H9 (cell line): ENCODE measurements around the gene SHE. TPM values are rescaled to one million over a fixed set of nuclear protein-coding genes. Genes with fewer than 3 reads are reported as not detected.

ENCODE experiments used
- DNase-seq: peaks from one replicate; pipeline ENCODE4 v3.0.0-alpha.2; 2017
- H2AFZ ChIP-seq: one replicate; pipeline ENCODE4 v1.6.1; 2013; ENCODE audit warnings: mild to moderate bottlenecking, low read length, control low read depth, moderate library complexity
- H2AK5ac ChIP-seq: 2 replicates; pipeline ENCODE4 v1.6.1; 2013; ENCODE audit warnings: low read length, control low read depth, mixed read lengths; ENCODE audit not compliant: insufficient read length
- H2BK120ac ChIP-seq: one replicate; pipeline ENCODE4 v1.6.1; 2013; ENCODE audit warnings: low read depth, mild to moderate bottlenecking, low read length, control low read depth, inconsistent platforms; ENCODE audit not compliant: poor library complexity, severe bottlenecking
- H2BK12ac ChIP-seq: 2 replicates; pipeline ENCODE4 v1.6.1; 2013; ENCODE audit warnings: low read length, control low read depth, mixed read lengths, low read depth; ENCODE audit not compliant: insufficient read length
- H2BK15ac ChIP-seq: 2 replicates; pipeline ENCODE4 v1.6.1; 2013; ENCODE audit warnings: low read depth, low read length, control low read depth
- H2BK20ac ChIP-seq: one replicate; pipeline ENCODE4 v1.6.1; 2013; ENCODE audit warnings: low read depth, mild to moderate bottlenecking, low read length, control low read depth, inconsistent platforms; ENCODE audit not compliant: poor library complexity, severe bottlenecking
- H2BK5ac ChIP-seq: 2 replicates; pipeline ENCODE4 v1.6.1; 2013; ENCODE audit warnings: low read length, control low read depth, mixed read lengths; ENCODE audit not compliant: insufficient read length
- H3K14ac ChIP-seq: 2 replicates; pipeline ENCODE4 v1.6.1; 2013; ENCODE audit warnings: low read length, control low read depth; ENCODE audit not compliant: insufficient read depth
- H3K18ac ChIP-seq: 2 replicates; pipeline ENCODE4 v1.6.1; 2013; ENCODE audit warnings: low read depth, mild to moderate bottlenecking, mixed read lengths, low read length, control low read depth; ENCODE audit not compliant: insufficient read length
- H3K23ac ChIP-seq: 2 replicates; pipeline ENCODE4 v1.6.1; 2013; ENCODE audit warnings: low read length, control low read depth, mixed read lengths, low read depth; ENCODE audit not compliant: insufficient read length
- H3K23me2 ChIP-seq: 2 replicates; pipeline ENCODE4 v1.6.1; 2013; ENCODE audit warnings: low read depth, mild to moderate bottlenecking, mixed read lengths, low read length, control low read depth; ENCODE audit not compliant: insufficient read length, poor library complexity, severe bottlenecking
- H3K27ac ChIP-seq: 2 replicates; pipeline ENCODE4 v1.5.1; 2013; ENCODE audit warnings: low read length, control low read depth, mixed read lengths, low read depth; ENCODE audit not compliant: insufficient read length
- H3K27me3 ChIP-seq: 2 replicates; pipeline ENCODE4 v1.6.1; 2013; ENCODE audit warnings: low read length, control low read depth, inconsistent platforms; ENCODE audit not compliant: insufficient read depth
- H3K4ac ChIP-seq: 2 replicates; pipeline ENCODE4 v1.6.1; 2013; ENCODE audit warnings: low read depth, mild to moderate bottlenecking, control low read depth, inconsistent platforms, low read length, moderate library complexity
- H3K4me1 ChIP-seq: 2 replicates; pipeline ENCODE4 v1.6.1; 2013; ENCODE audit warnings: low read length, control low read depth, inconsistent platforms; ENCODE audit not compliant: insufficient read depth
- H3K4me2 ChIP-seq: 2 replicates; pipeline ENCODE4 v1.6.1; 2013; ENCODE audit warnings: low read length, control low read depth, mixed read lengths; ENCODE audit not compliant: insufficient read length, insufficient read depth
- H3K56ac ChIP-seq: 2 replicates; pipeline ENCODE4 v1.6.1; 2013; ENCODE audit warnings: low read depth, mild to moderate bottlenecking, mixed read lengths, low read length, control low read depth; ENCODE audit not compliant: insufficient read length
- H3K79me1 ChIP-seq: 2 replicates; pipeline ENCODE4 v1.6.1; 2013; ENCODE audit warnings: low read depth, mild to moderate bottlenecking, moderate library complexity, low read length, control low read depth, inconsistent platforms; ENCODE audit not compliant: insufficient read depth, poor library complexity, severe bottlenecking
- H3K79me2 ChIP-seq: 2 replicates; pipeline ENCODE4 v1.6.1; 2013; ENCODE audit warnings: low read length, control low read depth, inconsistent platforms; ENCODE audit not compliant: insufficient read depth
- H3K9ac ChIP-seq: 2 replicates; pipeline ENCODE4 v1.6.1; 2013; ENCODE audit warnings: low read length, control low read depth, mixed read lengths; ENCODE audit not compliant: insufficient read length; ENCODE audit errors: extremely low read depth
- H3K9me3 ChIP-seq: one replicate; pipeline ENCODE4 v1.6.1; 2013; ENCODE audit warnings: low read depth, low read length, inconsistent platforms; ENCODE audit not compliant: control insufficient read depth
- H3T11ph ChIP-seq: one replicate; pipeline ENCODE4 v1.6.1; 2013; ENCODE audit warnings: mild to moderate bottlenecking, low read length, control low read depth, inconsistent platforms
- H4K20me1 ChIP-seq: one replicate; pipeline ENCODE4 v1.6.1; 2013; ENCODE audit not compliant: control insufficient read depth, insufficient read length, insufficient read depth
- H4K5ac ChIP-seq: 2 replicates; pipeline ENCODE4 v1.6.1; 2013; ENCODE audit warnings: low read depth, mild to moderate bottlenecking, mixed read lengths, low read length, control low read depth; ENCODE audit not compliant: insufficient read length
- H4K8ac ChIP-seq: replicated peaks from 2 replicates; pipeline ENCODE4 v1.6.1; 2013; ENCODE audit warnings: low read length, control low read depth, mixed read lengths, low read depth; ENCODE audit not compliant: insufficient read length
- H4K91ac ChIP-seq: 2 replicates; pipeline ENCODE4 v1.6.1; 2013; ENCODE audit warnings: low read depth, mild to moderate bottlenecking, moderate library complexity, mixed read lengths, low read length, control low read depth; ENCODE audit not compliant: insufficient read length
- H3K27ac Mint-ChIP-seq, 3 experiments: 2 replicates in 2 of 3; 3 replicates in 1 of 3; pipeline ENCODE4 v1.8.0; 2020 to 2021; ENCODE audit warnings: mixed read lengths in 3 of 3, mild to moderate bottlenecking in 1 of 3, moderate library complexity in 1 of 3
- H3K27me3 Mint-ChIP-seq: 2 replicates; pipeline ENCODE4 v1.8.0; 2021; ENCODE audit warnings: low read depth, mild to moderate bottlenecking, moderate library complexity, mixed read lengths
- H3K36me3 Mint-ChIP-seq, 3 experiments: 2 replicates in 2 of 3; 3 replicates in 1 of 3; pipeline ENCODE4 v1.8.0; 2020 to 2021; ENCODE audit warnings: low read depth in 3 of 3, mixed read lengths in 3 of 3; ENCODE audit not compliant: insufficient read depth in 1 of 3
- H3K4me1 Mint-ChIP-seq, 2 experiments: 2 replicates each; pipeline ENCODE4 v1.8.0; 2020; ENCODE audit warnings: mixed read lengths in 2 of 2
- H3K4me3 Mint-ChIP-seq, 2 experiments: 2 replicates in 1 of 2; 3 replicates in 1 of 2; pipeline ENCODE4 v1.8.0; 2020 to 2021; ENCODE audit warnings: mild to moderate bottlenecking in 2 of 2, mixed read lengths in 2 of 2, moderate library complexity in 1 of 2
- H3K9me3 Mint-ChIP-seq, 2 experiments: 2 replicates in 1 of 2; 3 replicates in 1 of 2; pipeline ENCODE4 v1.8.0; 2020; ENCODE audit warnings: mild to moderate bottlenecking in 2 of 2, mixed read lengths in 2 of 2, moderate library complexity in 1 of 2
- WGBS: extraction: QIAGEN DNeasy Blood & Tissue Kit; methylation state at CpG from one replicate; pipeline ENCODE4 v1.1.7; 2013; ENCODE audit warnings: missing lambda C conversion rate, low lambda C conversion rate, mixed read lengths; ENCODE audit not compliant: insufficient read length; ENCODE audit errors: extremely low coverage; 5-methylcytosine and 5-hydroxymethylcytosine counted together
- total RNA-seq: library from RNA; stranded (reverse); gene quantifications from 2 replicates; pipeline ENCODE4 v1.2.1, GENCODE V29; 2021
- TF ChIP-seq, protein P1 (sequence below): fragments of 200-600 bp; sonication (generic); conservative IDR thresholded peaks from 3 replicates; pipeline ENCODE4 v1.8.0; 2021; ENCODE audit warnings: antibody characterized with exemption, mild to moderate bottlenecking

SHE gene
- total RNA-seq, 1 experiment from 2014 or later, result 0.48 TPM

DNA sequence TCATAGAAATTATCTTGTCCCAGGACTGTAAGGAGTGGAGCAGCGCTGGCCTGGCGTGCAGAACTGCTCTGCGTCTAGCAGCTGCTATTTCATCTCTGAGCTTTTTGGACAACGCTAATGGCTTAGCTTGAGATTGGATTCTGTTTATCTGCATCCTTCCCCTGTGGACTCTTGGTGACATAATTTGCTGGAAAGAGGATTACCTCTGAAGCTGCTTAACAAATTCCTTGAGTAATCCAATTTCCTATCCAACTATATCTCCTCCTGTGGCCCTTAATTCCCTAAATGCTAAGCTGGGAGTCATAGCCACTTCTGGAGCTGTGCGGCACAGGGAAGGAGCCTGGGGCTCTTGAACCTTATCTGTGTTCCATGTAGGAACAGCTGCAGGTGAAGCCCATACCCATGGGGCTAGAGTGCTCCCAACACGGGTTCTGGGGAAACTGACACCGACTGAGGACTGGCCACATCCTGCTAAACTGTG lies 53.8 kb downstream of the SHE start:
- no peak overlapping the region for H4K8ac ChIP-seq
- H3K9me3 Mint-ChIP-seq, result no peaks in the 10 kb centered on the region
- H2BK5ac ChIP-seq, result no peak overlapping the region
- no peak overlapping the region for H3K27ac ChIP-seq
- no peak overlapping the region for H3K18ac ChIP-seq
- H3K4me1 Mint-ChIP-seq, result peaks cover 0 to 5% of the 10 kb centered on the region in 2 experiments; a peak in 1 of 4 replicates
- no peak for DNase-seq
- no peak overlapping the region for H2AK5ac ChIP-seq
- no peaks in the 10 kb centered on the region for H4K20me1 ChIP-seq
- H2AFZ ChIP-seq, result no peak overlapping the region
- no peaks in the 10 kb centered on the region for H3K4me1 ChIP-seq
- no peaks in the 10 kb centered on the region for H3K79me2 ChIP-seq
- TF ChIP-seq, protein P1, sequence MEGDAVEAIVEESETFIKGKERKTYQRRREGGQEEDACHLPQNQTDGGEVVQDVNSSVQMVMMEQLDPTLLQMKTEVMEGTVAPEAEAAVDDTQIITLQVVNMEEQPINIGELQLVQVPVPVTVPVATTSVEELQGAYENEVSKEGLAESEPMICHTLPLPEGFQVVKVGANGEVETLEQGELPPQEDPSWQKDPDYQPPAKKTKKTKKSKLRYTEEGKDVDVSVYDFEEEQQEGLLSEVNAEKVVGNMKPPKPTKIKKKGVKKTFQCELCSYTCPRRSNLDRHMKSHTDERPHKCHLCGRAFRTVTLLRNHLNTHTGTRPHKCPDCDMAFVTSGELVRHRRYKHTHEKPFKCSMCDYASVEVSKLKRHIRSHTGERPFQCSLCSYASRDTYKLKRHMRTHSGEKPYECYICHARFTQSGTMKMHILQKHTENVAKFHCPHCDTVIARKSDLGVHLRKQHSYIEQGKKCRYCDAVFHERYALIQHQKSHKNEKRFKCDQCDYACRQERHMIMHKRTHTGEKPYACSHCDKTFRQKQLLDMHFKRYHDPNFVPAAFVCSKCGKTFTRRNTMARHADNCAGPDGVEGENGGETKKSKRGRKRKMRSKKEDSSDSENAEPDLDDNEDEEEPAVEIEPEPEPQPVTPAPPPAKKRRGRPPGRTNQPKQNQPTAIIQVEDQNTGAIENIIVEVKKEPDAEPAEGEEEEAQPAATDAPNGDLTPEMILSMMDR, result no peak
- H3K4me2 ChIP-seq, result no peak overlapping the region
- no peak overlapping the region for H3K27ac Mint-ChIP-seq
- WGBS, result no CpG with 5 or more reads among the region's 7 CpGs
- no peak overlapping the region for H3T11ph ChIP-seq
- no peaks in the 10 kb centered on the region for H3K23me2 ChIP-seq
- no peak overlapping the region for H2BK12ac ChIP-seq
- H2BK20ac ChIP-seq, result no peak overlapping the region
- no peak overlapping the region for H3K23ac ChIP-seq
- no peak overlapping the region for H4K5ac ChIP-seq
- no peaks in the 10 kb centered on the region for H3K27me3 ChIP-seq
- H2BK120ac ChIP-seq, result no peak overlapping the region
- no peak overlapping the region for H3K9ac ChIP-seq
- no peak overlapping the region for H3K4ac ChIP-seq
- no peaks in the 10 kb centered on the region for H3K36me3 Mint-ChIP-seq
- H3K56ac ChIP-seq, result no peak overlapping the region
- no peak overlapping the region for H3K14ac ChIP-seq
- H3K79me1 ChIP-seq, result no peaks in the 10 kb centered on the region
- no peak overlapping the region for H2BK15ac ChIP-seq
- no peak overlapping the region for H4K91ac ChIP-seq
- H3K4me3 Mint-ChIP-seq, result no peak overlapping the region
- no peaks in the 10 kb centered on the region for H3K9me3 ChIP-seq
- H3K27me3 Mint-ChIP-seq, result no peaks in the 10 kb centered on the region; the same call in none of the 2 replicates
